Body of pancreas (tissue), 4 donors: ENCODE results near the gene DTNA.

Experiments used
- POLR2A ChIP-seq, 3 donors: fragments of 450-650 bp; IDR thresholded peaks; one replicate each; pipeline ENCODE4 v1.6.1; 2016; ENCODE audit warnings: antibody characterized with exemption in 3 of 3, mild to moderate bottlenecking in 2 of 3
- TF ChIP-seq, protein P1 (sequence below), 7 experiments: fragments of 450-650 bp in 4 of 7; fragments of 200-600 bp in 3 of 7; sonication (generic) in 3 of 7; IDR thresholded peaks; one replicate each; pipeline ENCODE4 v1.5.1; 2016 to 2019; ENCODE audit warnings: antibody characterized with exemption in 7 of 7

DNA sequence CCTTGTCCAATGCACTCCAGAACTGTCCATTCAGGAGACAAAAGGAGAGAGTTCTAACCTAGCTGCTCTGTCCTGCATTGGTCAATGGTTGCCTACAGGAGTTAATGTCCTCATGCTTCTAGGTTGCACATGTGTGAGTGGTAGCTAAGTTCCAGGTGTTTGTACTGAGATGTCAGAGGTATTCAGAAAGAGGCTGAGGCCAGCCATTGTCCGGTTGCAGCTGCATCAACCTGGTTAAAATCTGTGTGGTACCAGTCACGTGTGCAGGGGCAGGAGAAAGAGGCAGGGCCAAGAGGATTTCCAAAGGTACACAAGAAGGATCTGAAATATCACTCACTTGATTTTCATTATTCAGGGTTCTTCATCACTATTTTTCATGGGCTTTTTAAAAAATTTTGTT, 70.8 kb downstream of the DTNA start:
- TF ChIP-seq, protein P1, sequence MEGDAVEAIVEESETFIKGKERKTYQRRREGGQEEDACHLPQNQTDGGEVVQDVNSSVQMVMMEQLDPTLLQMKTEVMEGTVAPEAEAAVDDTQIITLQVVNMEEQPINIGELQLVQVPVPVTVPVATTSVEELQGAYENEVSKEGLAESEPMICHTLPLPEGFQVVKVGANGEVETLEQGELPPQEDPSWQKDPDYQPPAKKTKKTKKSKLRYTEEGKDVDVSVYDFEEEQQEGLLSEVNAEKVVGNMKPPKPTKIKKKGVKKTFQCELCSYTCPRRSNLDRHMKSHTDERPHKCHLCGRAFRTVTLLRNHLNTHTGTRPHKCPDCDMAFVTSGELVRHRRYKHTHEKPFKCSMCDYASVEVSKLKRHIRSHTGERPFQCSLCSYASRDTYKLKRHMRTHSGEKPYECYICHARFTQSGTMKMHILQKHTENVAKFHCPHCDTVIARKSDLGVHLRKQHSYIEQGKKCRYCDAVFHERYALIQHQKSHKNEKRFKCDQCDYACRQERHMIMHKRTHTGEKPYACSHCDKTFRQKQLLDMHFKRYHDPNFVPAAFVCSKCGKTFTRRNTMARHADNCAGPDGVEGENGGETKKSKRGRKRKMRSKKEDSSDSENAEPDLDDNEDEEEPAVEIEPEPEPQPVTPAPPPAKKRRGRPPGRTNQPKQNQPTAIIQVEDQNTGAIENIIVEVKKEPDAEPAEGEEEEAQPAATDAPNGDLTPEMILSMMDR (IDR thresholded peaks at IDR 0.05): no peak
- no peak for TF ChIP-seq POLR2A (IDR thresholded peaks at IDR 0.05)
